Measurements from ENCODE around the gene VENTX. TPM values are rescaled to one million over a fixed set of nuclear protein-coding genes. Genes with fewer than 3 reads are reported as not detected.

The VENTX gene
- total and polyA plus RNA-seq, 7 experiments from 2014 or later, result 0.85 to 5.7 TPM; not detected in 5

DNA sequence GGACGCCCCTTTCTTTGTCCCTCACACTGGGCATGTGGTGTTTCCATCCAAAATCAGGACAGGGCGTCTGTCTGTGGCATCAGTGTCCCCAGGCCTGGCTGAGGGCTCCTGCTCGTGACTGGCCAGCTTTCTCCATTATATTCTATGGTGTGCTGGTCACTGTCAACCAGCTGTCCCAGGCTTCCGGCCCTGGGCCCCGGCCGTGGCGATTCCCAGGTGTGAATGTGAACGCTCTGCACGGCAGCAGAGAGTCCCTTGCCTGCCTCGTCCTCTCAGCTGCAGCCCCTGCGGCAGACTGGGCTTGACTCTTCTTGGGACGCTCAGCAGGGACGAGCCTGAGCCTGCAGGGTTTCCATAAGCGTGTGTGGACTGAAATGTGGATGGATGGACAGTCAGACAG lies 13.6 kb upstream of the VENTX start:
- intact Hi-C loops (cut with micrococcal nuclease), result no loop called here
- peaks cover 20 to 39% (median 33%) of the 10 kb centered on the region in 5 donors for H3K27me3 Mint-ChIP-seq
- H3K27ac Mint-ChIP-seq, result no peak overlapping the region
- ATAC-seq (no peak), DNase-seq (no peak)
- Histone ChIP-seq H3K27ac (ENCODE audit: low read depth, low read length) (no peak overlapping the region), H3K4me3 (ENCODE audit: low read length) (no peak overlapping the region), H3K9me3 (ENCODE audit: control insufficient read depth in 2 of 3, low read length in 3 of 3) (no peaks in the 10 kb centered on the region), H3K36me3 (ENCODE audit: control insufficient read depth in 2 of 3, insufficient read depth in 3 of 3, low read length in 3 of 3) (no peaks in the 10 kb centered on the region), H3K27me3 (ENCODE audit: control insufficient read depth in 2 of 2, insufficient read depth in 2 of 2, low read length in 2 of 2) (peaks cover under 1 to 3% of the 10 kb centered on the region in 2 donors), H3K4me1 (ENCODE audit: control insufficient read depth in 2 of 2, insufficient read depth in 2 of 2, low read length in 2 of 2) (no peaks in the 10 kb centered on the region)
- no peak overlapping the region for H3K4me3 Mint-ChIP-seq
- peaks cover 0 to 2% (median 0%) of the 10 kb centered on the region in 11 donors for H3K9me3 Mint-ChIP-seq
- POLR2A ChIA-PET, result no interaction called here
- H3K4me1 Mint-ChIP-seq, result peaks cover 0 to 13% (median 2%) of the 10 kb centered on the region in 7 donors
- CTCF ChIA-PET, result interaction anchor here (1.1 kb wide), 1 partner anchor 81 kb away, joined by 3 read pairs; no protein-coding TSS in a partner anchor
- no peaks in the 10 kb centered on the region for H3K36me3 Mint-ChIP-seq

DNA sequence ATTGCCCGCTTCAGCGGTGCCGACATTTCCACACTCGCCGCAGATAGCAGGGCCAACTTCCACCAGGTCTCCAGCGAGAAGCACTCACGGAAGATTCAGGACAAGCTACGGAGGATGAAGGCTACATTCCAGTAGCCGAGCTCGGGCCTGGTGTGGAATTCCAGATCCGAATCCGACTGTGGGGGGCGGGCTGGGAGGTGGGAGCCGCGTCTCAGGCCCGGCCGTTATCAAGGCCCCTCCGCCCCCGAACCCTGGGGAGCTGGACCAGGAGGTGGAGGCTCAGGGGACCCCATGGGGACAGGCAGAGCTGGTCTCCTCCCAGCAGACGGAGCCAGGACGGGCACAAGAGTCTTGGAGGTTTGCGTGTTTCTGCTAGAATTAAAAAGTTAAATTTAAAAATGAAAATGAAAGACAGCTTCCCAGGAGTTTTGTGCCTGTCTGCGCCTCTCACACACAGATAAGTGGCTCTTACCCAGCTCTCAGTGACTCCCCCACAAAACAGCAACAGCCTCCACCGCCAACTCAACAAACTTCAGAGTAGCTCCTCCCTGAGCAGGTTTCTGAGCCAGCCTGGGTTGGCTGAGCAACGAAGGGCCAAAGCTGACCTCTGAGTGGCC lies 12.8 kb upstream of the VENTX start:
- CTCF ChIA-PET, result interaction anchor here (1.1 kb wide), 1 partner anchor 82 kb away, joined by 3 read pairs; no protein-coding TSS in a partner anchor
- Mint-ChIP-seq H3K4me1 (peaks cover 0 to 17% (median 7%) of the 10 kb centered on the region in 7 donors), H3K27me3 (peaks cover 25 to 43% (median 39%) of the 10 kb centered on the region in 5 donors), H3K9me3 (peaks cover 0 to 2% (median 0%) of the 10 kb centered on the region in 11 donors), H3K4me3 (peak overlapping the region in 1 of 10 donors; percentile 72), H3K27ac (no peak overlapping the region), H3K36me3 (no peaks in the 10 kb centered on the region)
- ATAC-seq (no peak), DNase-seq (no peak)
- H3K9me3 ChIP-seq (ENCODE audit: control insufficient read depth in 2 of 3, low read length in 3 of 3), result no peaks in the 10 kb centered on the region
- no peak overlapping the region for H3K4me3 ChIP-seq (ENCODE audit: low read length)
- H3K27ac ChIP-seq (ENCODE audit: low read depth, low read length), result no peak overlapping the region
- intact Hi-C loops (cut with micrococcal nuclease), result no loop called here
- peaks cover 3 to 5% of the 10 kb centered on the region in 2 donors for H3K27me3 ChIP-seq (ENCODE audit: control insufficient read depth in 2 of 2, insufficient read depth in 2 of 2, low read length in 2 of 2)
- no peaks in the 10 kb centered on the region for H3K4me1 ChIP-seq (ENCODE audit: control insufficient read depth in 2 of 2, insufficient read depth in 2 of 2, low read length in 2 of 2)
- POLR2A ChIA-PET, result no interaction called here
- no peaks in the 10 kb centered on the region for H3K36me3 ChIP-seq (ENCODE audit: control insufficient read depth in 2 of 3, insufficient read depth in 3 of 3, low read length in 3 of 3)

DNA sequence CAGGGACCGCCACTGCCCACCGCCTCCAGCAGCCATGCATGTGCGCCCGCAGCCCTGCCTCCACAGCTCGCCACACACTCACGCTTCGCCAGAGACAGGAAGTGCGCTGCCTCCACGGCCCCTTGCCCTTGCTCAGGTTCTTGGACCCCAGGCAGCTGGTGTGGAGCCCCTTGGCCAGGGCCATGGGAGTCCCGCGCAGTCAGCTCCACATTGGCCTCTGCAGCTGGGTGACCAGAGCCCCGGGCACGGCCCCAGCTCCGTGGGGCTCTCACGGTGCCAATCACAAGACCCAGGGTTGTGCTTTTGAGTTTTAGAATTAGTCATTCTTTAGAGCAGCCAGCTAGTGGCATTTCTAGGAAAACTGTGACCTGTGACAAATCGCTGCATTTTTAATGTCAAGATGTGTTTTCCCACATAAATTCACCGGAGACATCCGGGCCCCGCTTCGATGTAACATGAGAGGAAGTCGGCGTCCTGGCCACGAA lies 11.9 kb upstream of the VENTX start:
- Histone ChIP-seq H3K4me3 (ENCODE audit: low read length) (no peak overlapping the region), H3K27ac (ENCODE audit: low read depth, low read length) (no peak overlapping the region), H3K27me3 (ENCODE audit: control insufficient read depth in 2 of 2, insufficient read depth in 2 of 2, low read length in 2 of 2) (peaks cover 3 to 5% of the 10 kb centered on the region in 2 donors), H3K9me3 (ENCODE audit: control insufficient read depth in 2 of 3, low read length in 3 of 3) (no peaks in the 10 kb centered on the region), H3K4me1 (ENCODE audit: control insufficient read depth in 2 of 2, insufficient read depth in 2 of 2, low read length in 2 of 2) (no peaks in the 10 kb centered on the region), H3K36me3 (ENCODE audit: control insufficient read depth in 2 of 3, insufficient read depth in 3 of 3, low read length in 3 of 3) (no peaks in the 10 kb centered on the region)
- DNase-seq (peak in 1 of 9 donors; percentile 5), ATAC-seq (no peak)
- intact Hi-C loops (cut with micrococcal nuclease), result no loop called here
- POLR2A ChIA-PET, result no interaction called here
- H3K4me3 Mint-ChIP-seq, result peak overlapping the region in 1 of 10 donors; percentile 72
- H3K9me3 Mint-ChIP-seq, result peaks cover 0 to 2% (median 0%) of the 10 kb centered on the region in 11 donors
- H3K4me1 Mint-ChIP-seq, result peaks cover 0 to 17% (median 7%) of the 10 kb centered on the region in 7 donors
- H3K27me3 Mint-ChIP-seq, result peaks cover 25 to 43% (median 39%) of the 10 kb centered on the region in 5 donors
- H3K27ac Mint-ChIP-seq, result peak overlapping the region in 1 of 9 donors; percentile 49
- no peaks in the 10 kb centered on the region for H3K36me3 Mint-ChIP-seq
- CTCF ChIA-PET, result no interaction called here

DNA sequence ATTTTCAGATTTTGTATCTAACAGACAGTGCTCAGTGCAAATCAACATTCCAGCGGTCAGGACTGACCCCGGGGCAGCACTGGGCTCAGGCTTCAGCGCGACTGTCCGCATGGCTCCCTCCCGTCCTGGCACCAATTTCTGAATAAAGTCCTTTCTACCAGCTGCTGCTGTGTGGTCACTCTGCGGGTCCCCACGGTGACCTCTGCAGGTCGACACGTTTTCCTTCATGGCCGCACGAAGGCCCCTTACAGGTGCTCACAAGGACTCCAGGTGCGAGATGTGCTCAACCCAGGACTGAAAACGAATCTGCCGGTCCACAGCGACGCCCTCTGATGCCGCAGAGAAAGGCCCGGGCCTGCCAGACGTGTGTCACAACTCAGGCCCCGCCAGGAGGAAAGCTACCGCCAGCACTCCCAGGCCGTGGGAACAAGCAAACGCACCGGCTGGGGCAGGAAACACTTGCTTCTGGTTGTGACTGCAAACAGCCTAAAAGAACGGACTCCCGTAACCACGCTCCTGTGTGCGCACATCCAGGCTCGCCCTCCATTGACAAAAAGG lies 11.3 kb upstream of the VENTX start:
- Mint-ChIP-seq H3K9me3 (peaks cover 0 to 2% (median 0%) of the 10 kb centered on the region in 11 donors), H3K36me3 (no peaks in the 10 kb centered on the region), H3K27ac (peak overlapping the region in 1 of 9 donors; percentile 29), H3K4me1 (peaks cover 0 to 17% (median 7%) of the 10 kb centered on the region in 7 donors), H3K27me3 (peaks cover 19 to 43% (median 34%) of the 10 kb centered on the region in 5 donors), H3K4me3 (peak overlapping the region in 1 of 10 donors; percentile 72)
- H3K4me3 ChIP-seq (ENCODE audit: low read length), result no peak overlapping the region
- ATAC-seq (no peak), DNase-seq (no peak)
- intact Hi-C loops (cut with micrococcal nuclease), result no loop called here
- H3K27me3 ChIP-seq (ENCODE audit: control insufficient read depth in 2 of 2, insufficient read depth in 2 of 2, low read length in 2 of 2), result peaks cover 3 to 5% of the 10 kb centered on the region in 2 donors
- ChIA-PET CTCF (no interaction called here), POLR2A (no interaction called here)
- H3K9me3 ChIP-seq (ENCODE audit: control insufficient read depth in 2 of 3, low read length in 3 of 3), result no peaks in the 10 kb centered on the region
- H3K36me3 ChIP-seq (ENCODE audit: control insufficient read depth in 2 of 3, insufficient read depth in 3 of 3, low read length in 3 of 3), result no peaks in the 10 kb centered on the region
- no peak overlapping the region for H3K27ac ChIP-seq (ENCODE audit: low read depth, low read length)
- H3K4me1 ChIP-seq (ENCODE audit: control insufficient read depth in 2 of 2, insufficient read depth in 2 of 2, low read length in 2 of 2), result no peaks in the 10 kb centered on the region

DNA sequence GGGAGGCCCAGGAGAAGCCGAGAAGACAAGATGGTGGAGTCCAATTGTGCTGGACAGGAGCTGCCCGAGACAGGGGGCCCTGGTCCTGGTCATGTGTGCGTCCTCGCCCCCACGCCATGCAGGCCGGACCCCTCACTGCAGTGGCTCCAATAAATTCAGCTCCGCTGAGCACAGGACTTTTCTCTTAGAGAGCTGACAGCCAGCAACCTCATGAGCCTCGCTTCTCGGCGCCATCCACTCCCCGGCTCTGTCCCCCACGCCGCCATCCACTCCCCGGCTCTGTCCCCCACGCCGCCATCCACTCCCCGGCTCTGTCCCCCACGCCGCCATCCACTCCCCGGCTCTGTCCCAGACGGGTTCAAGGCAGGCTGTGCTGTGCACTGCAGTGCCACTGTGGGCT lies 10.4 kb upstream of the VENTX start:
- Mint-ChIP-seq H3K4me3 (no peak overlapping the region), H3K27ac (no peak overlapping the region), H3K4me1 (peaks cover 0 to 20% (median 8%) of the 10 kb centered on the region in 7 donors), H3K9me3 (peaks cover 0 to 2% (median 0%) of the 10 kb centered on the region in 11 donors), H3K36me3 (no peaks in the 10 kb centered on the region), H3K27me3 (peaks cover 21 to 51% (median 42%) of the 10 kb centered on the region in 5 donors)
- peak in 1 of 9 donors; percentile 2 for DNase-seq
- Histone ChIP-seq H3K27me3 (ENCODE audit: control insufficient read depth in 2 of 2, insufficient read depth in 2 of 2, low read length in 2 of 2) (peaks cover 3 to 10% of the 10 kb centered on the region in 2 donors), H3K4me3 (ENCODE audit: low read length) (no peak overlapping the region), H3K9me3 (ENCODE audit: control insufficient read depth in 2 of 3, low read length in 3 of 3) (no peaks in the 10 kb centered on the region), H3K27ac (ENCODE audit: low read depth, low read length) (no peak overlapping the region), H3K36me3 (ENCODE audit: control insufficient read depth in 2 of 3, insufficient read depth in 3 of 3, low read length in 3 of 3) (no peaks in the 10 kb centered on the region), H3K4me1 (ENCODE audit: control insufficient read depth in 2 of 2, insufficient read depth in 2 of 2, low read length in 2 of 2) (no peaks in the 10 kb centered on the region)
- ChIA-PET CTCF (interaction anchor here (0.7 kb wide), 1 partner anchor 52 kb away, joined by 6 read pairs; no protein-coding TSS in a partner anchor), POLR2A (no interaction called here)
- intact Hi-C loops (cut with micrococcal nuclease), result no loop called here
- no peak for ATAC-seq

DNA sequence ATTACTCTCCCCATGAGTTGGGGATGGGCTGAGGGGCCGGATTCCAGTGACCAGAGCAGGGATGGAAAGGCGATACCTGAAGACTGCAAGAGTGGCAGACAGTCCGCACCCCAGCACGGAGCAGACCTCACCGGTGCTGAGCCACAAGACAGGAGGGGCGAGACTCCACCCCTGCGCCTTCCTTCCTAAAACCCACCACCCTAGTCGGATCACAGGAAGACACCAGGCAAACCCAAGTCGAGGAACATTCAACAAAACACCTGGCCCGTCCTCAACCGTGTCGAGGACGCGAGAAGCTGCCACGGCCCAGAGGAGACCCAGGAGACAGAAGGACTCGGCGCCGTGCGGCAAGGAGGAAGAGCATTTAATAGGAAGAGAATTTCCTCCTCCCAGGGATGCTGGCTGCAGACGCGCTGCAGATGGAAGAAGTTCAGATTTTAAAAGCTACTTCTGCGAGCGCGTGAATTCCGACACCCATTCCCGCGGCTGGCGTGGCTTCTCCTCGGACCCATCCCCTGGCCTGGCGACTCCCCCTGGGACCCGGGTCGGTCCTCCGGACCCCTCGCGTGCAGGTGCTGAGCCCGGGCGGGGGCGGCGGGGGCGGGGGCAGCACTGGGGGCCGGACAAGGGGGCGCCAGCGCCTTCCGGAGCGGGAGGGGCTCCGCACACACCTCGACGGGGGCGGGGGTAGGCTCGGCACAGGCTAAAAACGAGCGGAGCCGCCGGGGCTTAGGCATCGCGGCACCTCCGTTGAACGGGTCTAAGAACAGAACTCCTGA lies 8.2 kb upstream of the VENTX start:
- Mint-ChIP-seq H3K27ac (peak overlapping the region in 1 of 9 donors; percentile 52), H3K9me3 (peaks cover 0 to 4% (median 0%) of the 10 kb centered on the region in 11 donors), H3K4me3 (peak overlapping the region in 9 of 10 donors; percentile 51 to 71 (median 59)), H3K27me3 (peaks cover 31 to 66% (median 53%) of the 10 kb centered on the region in 5 donors), H3K4me1 (peaks cover 0 to 20% (median 8%) of the 10 kb centered on the region in 7 donors), H3K36me3 (no peaks in the 10 kb centered on the region)
- no peak for ATAC-seq
- Histone ChIP-seq H3K4me1 (ENCODE audit: control insufficient read depth in 2 of 2, insufficient read depth in 2 of 2, low read length in 2 of 2) (no peaks in the 10 kb centered on the region), H3K4me3 (ENCODE audit: low read length) (no peak overlapping the region), H3K9me3 (ENCODE audit: control insufficient read depth in 2 of 3, low read length in 3 of 3) (no peaks in the 10 kb centered on the region), H3K27ac (ENCODE audit: low read depth, low read length) (no peak overlapping the region), H3K27me3 (ENCODE audit: control insufficient read depth in 2 of 2, insufficient read depth in 2 of 2, low read length in 2 of 2) (peaks cover 3 to 12% of the 10 kb centered on the region in 2 donors), H3K36me3 (ENCODE audit: control insufficient read depth in 2 of 3, insufficient read depth in 3 of 3, low read length in 3 of 3) (no peaks in the 10 kb centered on the region)
- CTCF ChIA-PET, result no interaction called here
- peak in 1 of 9 donors; percentile 2 for DNase-seq
- POLR2A ChIA-PET, result no interaction called here
- intact Hi-C loops (cut with micrococcal nuclease), result loop anchor here in 1 of 2 donors (10.0 kb wide), 1 partner anchor 85 kb away; no protein-coding TSS in a partner anchor
